Endodermal cell (in vitro differentiated cells): ENCODE results near the gene S100A5. TPM values are rescaled to one million over a fixed set of nuclear protein-coding genes. Genes with fewer than 3 reads are reported as not detected.
A peak's percentile ranks its signal among the peaks of the same experiment; 100 is the strongest.

Source experiments
- DNase-seq: peaks from one replicate; pipeline ENCODE4 v3.0.0-alpha.2; 2017
- H3K27ac ChIP-seq: 2 replicates; pipeline ENCODE4 v1.5.1; 2013; ENCODE audit warnings: mild to moderate bottlenecking, low read depth, low read length, moderate library complexity
- H3K27me3 ChIP-seq: 2 replicates; pipeline ENCODE4 v1.6.1; 2013; ENCODE audit warnings: mild to moderate bottlenecking, low read length, moderate library complexity; ENCODE audit not compliant: insufficient read depth, control insufficient read depth, poor library complexity, severe bottlenecking
- H3K36me3 ChIP-seq: 2 replicates; pipeline ENCODE4 v1.7.0; 2013; ENCODE audit warnings: mild to moderate bottlenecking, low read length, moderate library complexity; ENCODE audit not compliant: control insufficient read depth, insufficient read depth
- H3K4me1 ChIP-seq: one replicate; pipeline ENCODE4 v1.7.0; 2013; ENCODE audit warnings: low read length; ENCODE audit not compliant: control insufficient read depth, insufficient read depth
- H3K4me3 ChIP-seq: 2 replicates; pipeline ENCODE4 v1.5.1; 2013; ENCODE audit warnings: mild to moderate bottlenecking, low read length, moderate library complexity
- H3K9ac ChIP-seq: 2 replicates; pipeline ENCODE4 v1.6.1; 2013; ENCODE audit warnings: mild to moderate bottlenecking, low read length, moderate library complexity; ENCODE audit not compliant: poor library complexity, severe bottlenecking; ENCODE audit errors: extremely low read depth
- H3K9me3 ChIP-seq: 2 replicates; pipeline ENCODE4 v1.6.1; 2013; ENCODE audit warnings: mild to moderate bottlenecking, low read length, moderate library complexity; ENCODE audit not compliant: control insufficient read depth
- H3K27ac Mint-ChIP-seq: 2 replicates; pipeline ENCODE4 v1.8.0; 2020; ENCODE audit warnings: mixed read lengths
- H3K27me3 Mint-ChIP-seq: 2 replicates; pipeline ENCODE4 v1.8.0; 2021; ENCODE audit warnings: mild to moderate bottlenecking, mixed read lengths; ENCODE audit not compliant: insufficient read depth
- H3K36me3 Mint-ChIP-seq: 2 replicates; pipeline ENCODE4 v1.8.0; 2020; ENCODE audit warnings: low read depth, mixed read lengths
- H3K4me1 Mint-ChIP-seq: 2 replicates; pipeline ENCODE4 v1.8.0; 2020; ENCODE audit warnings: mixed read lengths
- H3K4me3 Mint-ChIP-seq: 2 replicates; pipeline ENCODE4 v1.8.0; 2020; ENCODE audit warnings: mild to moderate bottlenecking, moderate library complexity, mixed read lengths
- H3K9me3 Mint-ChIP-seq: 2 replicates; pipeline ENCODE4 v1.8.0; 2020; ENCODE audit warnings: mild to moderate bottlenecking, mixed read lengths
- WGBS, 2 experiments: methylation state at CpG; one replicate each; pipeline versions ENCODE4 v1.1.5 to v1.1.7; 2013; ENCODE audit warnings: missing lambda C conversion rate in 2 of 2, mixed read lengths in 1 of 2; ENCODE audit not compliant: insufficient coverage in 1 of 2, insufficient read length in 1 of 2; 5-methylcytosine and 5-hydroxymethylcytosine counted together
- total RNA-seq, 2 donors: library from RNA; stranded (reverse); fragmentation: NEBNext Ultra II Directional in 1 of 2; extraction: Animal tissue kit (Norgen Biotek cat#: 25700) in 1 of 2; gene quantifications; 2 replicates in 1 of 2; 3 replicates in 1 of 2; pipeline ENCODE4 v1.2.1, GENCODE V29; 2021
- TF ChIP-seq, protein P1 (sequence below): fragments of 200-600 bp; sonication (generic); conservative IDR thresholded peaks from 2 replicates; pipeline ENCODE4 v1.5.0; 2021; ENCODE audit warnings: antibody characterized with exemption, mild to moderate bottlenecking

The S100A5 gene
- total RNA-seq, 2 donors from 2014 or later = not detected

DNA sequence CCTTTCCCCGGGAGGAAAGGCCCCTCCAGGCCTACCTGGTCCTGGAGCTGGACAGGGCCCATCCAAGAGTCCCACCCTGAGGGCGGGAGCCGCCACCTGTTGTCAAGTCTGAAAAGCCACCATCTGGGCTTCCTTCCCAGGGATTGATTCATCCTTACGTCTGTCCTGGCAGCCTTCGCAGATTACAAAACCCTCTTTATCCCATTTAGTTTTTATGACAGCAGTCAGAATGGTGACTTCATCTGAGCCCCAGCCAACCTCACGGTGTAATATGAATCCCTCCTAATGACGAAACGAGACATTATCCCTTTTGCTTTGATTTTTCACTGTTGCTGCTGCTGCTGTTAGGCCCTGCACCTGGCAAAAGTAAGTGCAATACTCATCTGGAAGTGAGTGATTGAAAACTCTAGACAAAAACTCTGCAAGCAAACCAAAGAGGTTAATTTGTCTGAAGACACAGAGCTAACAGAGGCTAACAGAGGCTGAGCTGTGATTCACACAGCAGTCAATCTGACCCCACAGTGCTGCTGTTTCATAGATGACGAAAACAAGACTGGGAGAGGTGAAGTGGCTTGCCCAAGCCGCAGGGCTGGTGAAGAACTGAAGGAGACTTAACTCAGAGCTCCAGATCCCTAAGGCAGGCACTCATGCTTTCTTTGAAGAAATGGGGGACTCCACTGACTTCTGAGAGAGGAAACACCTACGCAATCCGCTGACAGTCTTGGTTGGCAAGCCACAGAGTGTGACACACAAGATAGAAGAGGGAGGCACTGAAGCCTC lies 50.3 kb downstream of the S100A5 start:
- no peak overlapping the region for H3K4me3 Mint-ChIP-seq
- Histone ChIP-seq H3K27me3 (no peaks in the 10 kb centered on the region), H3K4me1 (no peaks in the 10 kb centered on the region), H3K27ac (peak overlapping the region; percentile 61), H3K36me3 (no peaks in the 10 kb centered on the region), H3K9me3 (no peaks in the 10 kb centered on the region), H3K9ac (no peak overlapping the region), H3K4me3 (no peak overlapping the region)
- H3K36me3 Mint-ChIP-seq = no peaks in the 10 kb centered on the region
- 80 to 86% methylated on average over 8 to 12 of the region's 12 CpGs for WGBS, 2 experiments
- DNase-seq = no peak
- H3K4me1 Mint-ChIP-seq = peaks cover 13% of the 10 kb centered on the region
- no peak overlapping the region for H3K27ac Mint-ChIP-seq
- H3K9me3 Mint-ChIP-seq = no peaks in the 10 kb centered on the region
- TF ChIP-seq, protein P1, sequence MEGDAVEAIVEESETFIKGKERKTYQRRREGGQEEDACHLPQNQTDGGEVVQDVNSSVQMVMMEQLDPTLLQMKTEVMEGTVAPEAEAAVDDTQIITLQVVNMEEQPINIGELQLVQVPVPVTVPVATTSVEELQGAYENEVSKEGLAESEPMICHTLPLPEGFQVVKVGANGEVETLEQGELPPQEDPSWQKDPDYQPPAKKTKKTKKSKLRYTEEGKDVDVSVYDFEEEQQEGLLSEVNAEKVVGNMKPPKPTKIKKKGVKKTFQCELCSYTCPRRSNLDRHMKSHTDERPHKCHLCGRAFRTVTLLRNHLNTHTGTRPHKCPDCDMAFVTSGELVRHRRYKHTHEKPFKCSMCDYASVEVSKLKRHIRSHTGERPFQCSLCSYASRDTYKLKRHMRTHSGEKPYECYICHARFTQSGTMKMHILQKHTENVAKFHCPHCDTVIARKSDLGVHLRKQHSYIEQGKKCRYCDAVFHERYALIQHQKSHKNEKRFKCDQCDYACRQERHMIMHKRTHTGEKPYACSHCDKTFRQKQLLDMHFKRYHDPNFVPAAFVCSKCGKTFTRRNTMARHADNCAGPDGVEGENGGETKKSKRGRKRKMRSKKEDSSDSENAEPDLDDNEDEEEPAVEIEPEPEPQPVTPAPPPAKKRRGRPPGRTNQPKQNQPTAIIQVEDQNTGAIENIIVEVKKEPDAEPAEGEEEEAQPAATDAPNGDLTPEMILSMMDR = no peak
- no peaks in the 10 kb centered on the region for H3K27me3 Mint-ChIP-seq

DNA sequence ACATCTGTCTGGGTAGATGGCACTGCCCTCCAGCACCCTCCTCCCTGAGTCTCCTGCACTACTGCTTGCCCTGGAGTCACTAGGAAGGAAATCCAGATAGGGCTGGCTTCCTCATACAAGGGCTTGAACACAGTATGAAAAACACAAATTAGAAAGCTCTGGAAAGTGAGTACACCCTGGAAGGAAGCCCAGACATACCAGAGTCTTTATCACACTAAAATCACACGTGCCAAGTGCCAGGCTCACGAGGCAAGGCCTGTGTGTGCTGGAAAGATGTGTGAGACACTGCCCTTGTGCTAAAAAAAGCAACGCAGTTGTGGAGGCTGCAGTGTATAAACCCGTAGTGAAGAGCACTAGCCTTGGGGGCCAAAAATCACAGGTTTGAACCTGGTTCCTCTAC lies 52.0 kb downstream of the S100A5 start:
- Mint-ChIP-seq H3K27ac (no peak overlapping the region), H3K4me3 (no peak overlapping the region), H3K27me3 (no peaks in the 10 kb centered on the region), H3K4me1 (peaks cover 7% of the 10 kb centered on the region), H3K9me3 (no peaks in the 10 kb centered on the region), H3K36me3 (no peaks in the 10 kb centered on the region)
- no peak overlapping the region for H3K9ac ChIP-seq
- H3K36me3 ChIP-seq = no peaks in the 10 kb centered on the region
- no peaks in the 10 kb centered on the region for H3K27me3 ChIP-seq
- H3K27ac ChIP-seq = no peak overlapping the region
- DNase-seq = no peak
- TF ChIP-seq, protein P1 = no peak
- 68 to 100% methylated on average over 3 to 4 of the region's 4 CpGs for WGBS, 2 experiments
- no peak overlapping the region for H3K4me3 ChIP-seq
- no peaks in the 10 kb centered on the region for H3K4me1 ChIP-seq
- no peaks in the 10 kb centered on the region for H3K9me3 ChIP-seq

DNA sequence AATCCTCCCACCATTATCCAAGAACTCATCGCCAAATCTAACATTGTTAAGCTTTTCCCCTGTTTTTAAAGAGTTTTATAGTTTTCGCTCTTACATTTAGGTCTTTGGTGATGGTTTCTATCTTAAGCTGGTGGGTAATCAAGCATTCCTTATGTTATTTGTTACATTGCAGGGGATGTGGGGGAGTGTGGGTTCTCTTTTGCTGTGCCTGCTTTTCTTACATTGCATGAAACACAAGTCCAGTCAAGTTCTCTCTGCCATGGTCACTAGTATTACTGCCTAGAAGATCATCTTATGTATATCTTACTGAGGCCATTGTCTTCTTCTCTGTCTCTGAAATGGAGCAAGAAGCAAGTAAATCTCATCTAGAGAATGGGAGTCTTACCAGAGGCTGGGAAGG lies 53.0 kb downstream of the S100A5 start:
- Histone ChIP-seq H3K9me3 (no peaks in the 10 kb centered on the region), H3K27me3 (no peaks in the 10 kb centered on the region), H3K4me3 (no peak overlapping the region), H3K36me3 (no peaks in the 10 kb centered on the region), H3K9ac (no peak overlapping the region), H3K4me1 (no peaks in the 10 kb centered on the region), H3K27ac (no peak overlapping the region)
- WGBS, 2 experiments = 95% methylated on average over 2 of the region's 2 CpGs; no CpG with 5 or more reads in 1 of the 2 experiments
- Mint-ChIP-seq H3K36me3 (no peaks in the 10 kb centered on the region), H3K27me3 (no peaks in the 10 kb centered on the region), H3K4me1 (peaks cover 7% of the 10 kb centered on the region), H3K4me3 (no peak overlapping the region), H3K27ac (no peak overlapping the region), H3K9me3 (no peaks in the 10 kb centered on the region)
- DNase-seq = no peak
- TF ChIP-seq, protein P1 = no peak

Other genes with a start within 250 kb of the S100A5 start
- not detected for gene PGLYRP3, start 228.0 kb downstream of the S100A5 start, total RNA-seq
- gene PGLYRP4, start 192.1 kb downstream of the S100A5 start, total RNA-seq = not detected
- not detected for gene S100A9, start 183.1 kb downstream of the S100A5 start, total RNA-seq
- not detected for gene S100A12, start 165.3 kb downstream of the S100A5 start, total RNA-seq
- not detected for gene S100A8, start 149.9 kb downstream of the S100A5 start, total RNA-seq
- gene S100A7A, start 124.4 kb downstream of the S100A5 start, total RNA-seq = not detected
- not detected for gene S100A7, start 80.3 kb downstream of the S100A5 start, total RNA-seq
- 1 to 10 TPM; 3.7 to 7.5 TPM for gene S100A6, start 4.9 kb downstream of the S100A5 start, total RNA-seq
- 1 to 10 TPM; 4.9 to 6.2 TPM for gene S100A4, start 4.9 kb upstream of the S100A5 start, total RNA-seq
- not detected for gene S100A3, start 8.3 kb upstream of the S100A5 start, total RNA-seq
- gene S100A2, start 24.9 kb upstream of the S100A5 start, total RNA-seq = 1 to 10 TPM in 1 of 2 donors, under 1 TPM in 1; 0.92 to 3.1 TPM
- gene S100A16, start 72.2 kb upstream of the S100A5 start, total RNA-seq = 100 to 1,000 TPM; 149 to 152 TPM
- 100 to 1,000 TPM in 1 of 2 donors, 10 to 100 TPM in 1; 53.8 to 119 TPM for gene S100A14, start 75.4 kb upstream of the S100A5 start, total RNA-seq
- 100 to 1,000 TPM; 224 to 284 TPM for gene S100A13, start 86.6 kb upstream of the S100A5 start, total RNA-seq
- gene S100A1, start 87.5 kb upstream of the S100A5 start, total RNA-seq = 1 to 10 TPM; 1.8 to 5.0 TPM
- 100 to 1,000 TPM in 1 of 2 donors, 10 to 100 TPM in 1; 98.4 to 117 TPM for gene CHTOP, start 93.1 kb upstream of the S100A5 start, total RNA-seq
- 10 to 100 TPM; 23.5 to 25.5 TPM for gene SNAPIN, start 117.8 kb upstream of the S100A5 start, total RNA-seq
- 100 to 1,000 TPM; 280 to 315 TPM for gene ILF2, start 130.1 kb upstream of the S100A5 start, total RNA-seq
- gene NPR1, start 137.8 kb upstream of the S100A5 start, total RNA-seq = 1 to 10 TPM; 2.7 to 4.5 TPM
- 100 to 1,000 TPM in 1 of 2 donors, 10 to 100 TPM in 1; 94.4 to 117 TPM for gene INTS3, start 187.1 kb upstream of the S100A5 start, total RNA-seq
- gene SLC27A3, start 234.5 kb upstream of the S100A5 start, total RNA-seq = 10 to 100 TPM; 60.6 to 64.5 TPM